ENCODE measurements around the gene SRC.

DNA sequence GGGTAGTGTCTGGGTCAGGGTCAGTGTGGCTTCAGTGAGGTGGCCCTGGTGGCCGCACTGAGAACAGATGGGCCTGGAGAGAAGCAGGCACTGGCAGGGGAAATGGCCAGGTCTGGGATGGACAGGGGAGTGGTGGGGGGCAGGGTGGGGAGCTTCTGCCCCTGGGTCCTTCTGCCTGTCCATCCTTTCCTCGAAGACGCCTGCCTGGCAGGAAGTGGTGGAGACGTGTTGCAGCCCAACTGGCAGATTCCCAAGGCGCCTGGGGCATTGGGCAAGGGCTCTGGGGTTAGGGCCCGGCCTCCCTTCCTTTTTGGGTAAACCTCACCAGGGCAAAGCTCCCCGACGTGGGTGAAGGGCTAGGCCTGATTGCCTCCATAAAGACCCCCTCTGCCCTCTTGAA is 10.4 kb downstream of the SRC start:
- TF ChIP-seq REST (IDR thresholded peaks at IDR 0.05; ENCODE audit: unreplicated experiment), result no peak
- TF ChIP-seq CTCF (conservative IDR thresholded peaks at IDR 0.05; ENCODE audit: low read depth in 2 of 2), result no peak
- TF ChIP-seq POLR2AphosphoS5 (IDR thresholded peaks at IDR 0.05; ENCODE audit: low read depth), result no peak
- TF ChIP-seq JUNB (IDR thresholded peaks at IDR 0.05; ENCODE audit: unreplicated experiment), result no peak
- no peak for TF ChIP-seq EZH2 (IDR thresholded peaks at IDR 0.05; ENCODE audit: low read depth, unreplicated experiment)
